ENCODE measurements around the gene PTPN3.

DNA sequence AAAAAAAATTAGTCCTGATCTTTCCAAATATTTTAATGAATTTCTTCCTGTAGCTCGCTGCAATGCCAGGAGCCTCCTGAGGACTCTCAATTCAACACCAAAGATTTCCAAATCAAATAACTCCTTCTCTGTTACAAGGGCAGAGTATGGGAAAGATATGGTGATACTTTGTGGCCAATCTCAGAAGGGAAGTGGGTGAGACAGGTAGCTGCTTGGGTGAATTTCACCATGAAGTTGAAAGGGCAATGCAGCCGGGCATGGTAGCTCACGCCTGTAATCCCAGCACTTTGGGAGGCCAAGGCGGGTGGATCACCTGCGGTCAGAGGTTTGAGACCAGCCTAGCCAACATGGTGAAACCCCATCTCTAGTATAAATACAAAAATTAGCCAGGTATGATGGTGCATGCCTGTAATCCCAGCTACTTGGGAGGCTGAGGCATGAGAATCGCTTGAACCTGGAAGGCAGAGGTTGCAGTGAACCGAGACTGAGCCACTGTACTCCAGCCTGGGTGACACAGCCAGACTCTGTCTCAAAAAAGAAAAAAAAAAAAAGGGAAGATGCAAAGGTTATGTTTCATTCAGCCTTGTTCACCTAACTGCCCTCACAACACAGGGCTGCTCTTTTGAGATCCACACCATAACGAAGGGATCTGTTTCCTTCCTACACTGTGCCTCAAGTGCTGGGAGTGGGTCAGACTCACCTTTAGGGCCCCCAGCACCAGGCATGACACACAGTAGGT, 58.6 kb downstream of the PTPN3 start:
- TF ChIP-seq, protein P1, sequence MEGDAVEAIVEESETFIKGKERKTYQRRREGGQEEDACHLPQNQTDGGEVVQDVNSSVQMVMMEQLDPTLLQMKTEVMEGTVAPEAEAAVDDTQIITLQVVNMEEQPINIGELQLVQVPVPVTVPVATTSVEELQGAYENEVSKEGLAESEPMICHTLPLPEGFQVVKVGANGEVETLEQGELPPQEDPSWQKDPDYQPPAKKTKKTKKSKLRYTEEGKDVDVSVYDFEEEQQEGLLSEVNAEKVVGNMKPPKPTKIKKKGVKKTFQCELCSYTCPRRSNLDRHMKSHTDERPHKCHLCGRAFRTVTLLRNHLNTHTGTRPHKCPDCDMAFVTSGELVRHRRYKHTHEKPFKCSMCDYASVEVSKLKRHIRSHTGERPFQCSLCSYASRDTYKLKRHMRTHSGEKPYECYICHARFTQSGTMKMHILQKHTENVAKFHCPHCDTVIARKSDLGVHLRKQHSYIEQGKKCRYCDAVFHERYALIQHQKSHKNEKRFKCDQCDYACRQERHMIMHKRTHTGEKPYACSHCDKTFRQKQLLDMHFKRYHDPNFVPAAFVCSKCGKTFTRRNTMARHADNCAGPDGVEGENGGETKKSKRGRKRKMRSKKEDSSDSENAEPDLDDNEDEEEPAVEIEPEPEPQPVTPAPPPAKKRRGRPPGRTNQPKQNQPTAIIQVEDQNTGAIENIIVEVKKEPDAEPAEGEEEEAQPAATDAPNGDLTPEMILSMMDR (IDR thresholded peaks at IDR 0.05), result no peak
- no peak for TF ChIP-seq EZH2 (IDR thresholded peaks at IDR 0.05)
